NCI-H1694 (cell line): Measurements from ENCODE around the gene ECT2.
"Not testable (repeated sequence)": the region's sequence is repeated elsewhere in the genome, so short reads cannot be mapped to it uniquely, and the experiment has no call there.

Experiments
- DNase-seq: peaks from one replicate; lab custom pipeline; 2025; lab: John Stamatoyannopoulos, UW

Gene ECT2

GRCh38 chr3:172750368-172751174 lies at the start of gene ECT2:
ECT2 (plus strand) TSS chr3:172750726; CDS start chr3:172754531, 3,805 bp downstream.
- peak; percentile 99 for DNase-seq

GRCh38 chr3:172700936-172701455 lies 49.5 kb upstream of the ECT2 start:
- no peak for DNase-seq

GRCh38 chr3:172701751-172702150 lies 48.8 kb upstream of the ECT2 start:
- no peak for DNase-seq

GRCh38 chr3:172702256-172702655 lies 48.3 kb upstream of the ECT2 start:
- no peak for DNase-seq

- DNase-seq = not testable (repeated sequence)
Measured at GRCh38 chr3:172702731-172703130, 47.8 kb upstream of the ECT2 start.

- no peak for DNase-seq
Measured at GRCh38 chr3:172704001-172704400, 46.5 kb upstream of the ECT2 start.

GRCh38 chr3:172705170-172705569 lies 45.4 kb upstream of the ECT2 start:
- DNase-seq = no peak

GRCh38 chr3:172707030-172707429 lies 43.5 kb upstream of the ECT2 start:
- no peak for DNase-seq

- no peak for DNase-seq
Measured at GRCh38 chr3:172707967-172708366, 42.6 kb upstream of the ECT2 start.

- DNase-seq = no peak
Measured at GRCh38 chr3:172708921-172709773, 41.4 kb upstream of the ECT2 start.

- no peak for DNase-seq
Measured at GRCh38 chr3:172709774-172710663, 40.5 kb upstream of the ECT2 start.

- DNase-seq = peak; percentile 60
Measured at GRCh38 chr3:172710664-172711453, 39.7 kb upstream of the ECT2 start, which contains the start of gene NCEH1. NCEH1 (minus strand) TSS chr3:172711067; CDS start chr3:172710984, 83 bp downstream.

- no peak for DNase-seq
Measured at GRCh38 chr3:172711454-172711795, 39.1 kb upstream of the ECT2 start.

- DNase-seq = no peak
Measured at GRCh38 chr3:172713316-172713715, 37.2 kb upstream of the ECT2 start.

- DNase-seq = no peak
Measured at GRCh38 chr3:172716476-172716875, 34.0 kb upstream of the ECT2 start.

- no peak for DNase-seq
Measured at GRCh38 chr3:172717493-172718088, 32.9 kb upstream of the ECT2 start.

- DNase-seq = not testable (repeated sequence)
Measured at GRCh38 chr3:172722536-172723040, 27.9 kb upstream of the ECT2 start.

- no peak for DNase-seq
Measured at GRCh38 chr3:172726380-172726779, 24.1 kb upstream of the ECT2 start.

- DNase-seq = no peak
Measured at GRCh38 chr3:172735014-172735413, 15.5 kb upstream of the ECT2 start.

GRCh38 chr3:172739462-172739861 lies 11.1 kb upstream of the ECT2 start:
- DNase-seq = no peak
